ENCODE data around the gene GNAQ.
"Not testable (repeated sequence)": the region's sequence is repeated elsewhere in the genome, so short reads cannot be mapped to it uniquely, and the experiment has no call there.

Gene GNAQ

DNA sequence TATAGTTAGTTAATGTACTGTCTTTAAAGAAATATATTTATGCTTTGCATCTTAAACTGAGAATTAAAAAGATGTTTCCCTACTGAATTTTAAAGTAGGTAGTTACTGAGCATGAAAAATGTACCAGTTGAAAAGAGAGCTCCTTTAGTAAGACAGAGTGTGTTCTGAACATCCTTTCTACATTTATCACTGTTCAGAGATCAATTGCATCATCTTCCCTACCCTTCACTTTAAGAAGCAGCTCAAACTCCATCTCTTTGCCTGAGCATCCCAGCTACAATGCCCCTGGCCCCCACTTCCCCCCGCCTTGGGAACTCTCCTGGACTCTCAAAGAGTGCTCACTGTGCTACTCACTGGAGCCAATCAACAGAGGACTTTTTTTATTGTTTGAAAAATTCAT, 164.7 kb downstream of the GNAQ start:
- FAIRE-seq = no peak

DNA sequence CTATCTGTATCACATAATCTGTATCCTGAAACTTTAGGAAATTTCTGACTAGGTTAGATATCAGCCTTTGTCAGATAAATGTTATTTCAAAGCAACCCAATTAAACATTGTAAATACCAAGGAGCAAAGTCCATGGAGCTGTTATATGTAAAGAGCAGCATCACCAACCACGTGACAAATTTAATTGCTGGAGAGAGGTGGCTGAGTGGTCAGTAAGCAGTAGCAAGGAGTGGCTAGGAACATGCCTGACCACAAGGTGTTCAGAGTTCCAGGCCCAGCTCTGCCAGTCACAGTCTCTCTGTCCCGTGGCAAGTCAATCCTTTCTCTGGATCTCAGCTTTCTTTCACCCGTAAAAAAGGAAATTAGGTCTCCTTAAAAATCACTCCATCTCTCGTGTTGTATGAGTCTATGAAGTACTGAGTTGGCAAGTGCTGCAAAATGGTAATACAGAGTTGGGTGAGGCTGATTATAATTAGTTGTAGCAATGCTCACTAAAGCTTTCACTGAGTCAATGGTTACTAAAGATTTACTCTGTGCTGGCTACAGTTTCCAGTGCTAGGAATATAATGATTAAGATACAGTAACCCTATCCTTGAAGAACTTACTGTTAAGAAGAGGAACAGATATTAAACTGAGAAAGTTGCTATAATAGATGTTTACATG, 166.1 kb downstream of the GNAQ start:
- peak; percentile 13 for FAIRE-seq

DNA sequence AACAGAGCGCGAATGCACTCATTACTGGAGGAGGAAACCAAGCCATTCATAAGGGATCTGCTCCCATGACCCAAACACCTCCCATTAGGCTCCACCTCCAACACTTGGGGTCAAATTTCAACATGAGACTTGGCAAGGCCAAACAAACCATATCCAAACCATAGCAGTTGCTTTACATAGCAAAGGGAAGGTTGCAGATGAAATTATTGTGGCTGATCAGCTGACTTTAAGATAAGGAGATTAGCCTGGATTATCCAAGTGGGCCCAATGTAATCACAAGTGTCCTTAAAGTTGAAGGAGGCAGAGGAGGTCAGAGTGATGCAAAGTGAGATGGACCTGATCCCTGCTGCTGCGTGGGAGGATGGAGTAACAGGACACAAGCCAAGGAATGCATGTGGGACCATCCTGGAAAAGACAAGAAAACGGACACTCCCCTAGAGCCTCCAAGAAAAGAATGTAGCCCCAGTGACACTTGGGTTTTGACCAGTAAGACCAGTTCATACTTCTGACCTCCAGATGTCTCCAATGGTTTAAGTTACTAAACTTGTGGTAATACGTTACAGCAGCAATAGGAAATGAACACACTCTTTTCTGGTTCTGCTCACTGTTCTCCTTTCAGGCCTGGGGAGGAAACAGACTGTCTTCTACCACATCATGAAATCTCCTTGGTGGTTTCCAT, 167.3 kb downstream of the GNAQ start:
- no peak for FAIRE-seq

DNA sequence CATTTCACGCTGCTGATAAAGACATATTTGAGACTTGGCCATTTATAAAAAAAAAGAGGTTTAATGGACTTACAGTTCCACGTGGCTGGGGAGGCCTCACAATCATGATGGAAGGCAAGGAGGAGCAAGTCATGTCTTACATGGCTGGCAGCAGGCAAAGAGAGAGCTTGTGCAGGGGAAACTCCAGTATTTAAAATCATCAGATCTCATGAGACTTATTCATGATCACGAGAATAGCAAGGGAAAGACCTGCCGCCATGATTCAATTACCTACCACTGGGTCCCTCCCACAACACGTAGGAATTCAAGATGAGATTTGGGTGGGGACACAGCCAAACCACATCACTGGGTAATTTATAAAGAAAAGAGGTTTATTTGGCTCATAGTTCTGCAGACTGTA, 168.0 kb downstream of the GNAQ start:
- FAIRE-seq = not testable (repeated sequence)

DNA sequence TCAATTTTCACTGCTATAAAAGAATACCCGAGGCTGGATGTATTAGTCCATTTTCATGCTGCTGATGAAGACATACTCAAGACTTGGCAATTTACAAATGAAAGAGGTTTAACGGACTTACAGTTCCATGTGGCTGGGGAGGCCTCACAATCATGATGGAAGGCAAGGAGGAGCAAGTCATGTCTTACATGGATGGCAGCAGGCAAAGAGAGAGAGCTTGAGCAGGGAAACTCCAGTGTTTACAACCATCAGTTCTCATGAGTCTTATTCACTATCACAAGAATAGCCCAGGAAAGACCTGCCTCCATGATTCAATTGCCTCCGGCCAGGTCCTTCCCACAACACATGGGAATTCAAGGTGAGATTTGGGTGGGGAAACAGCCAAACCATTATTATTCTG, 170.7 kb downstream of the GNAQ start:
- FAIRE-seq = not testable (repeated sequence)

DNA sequence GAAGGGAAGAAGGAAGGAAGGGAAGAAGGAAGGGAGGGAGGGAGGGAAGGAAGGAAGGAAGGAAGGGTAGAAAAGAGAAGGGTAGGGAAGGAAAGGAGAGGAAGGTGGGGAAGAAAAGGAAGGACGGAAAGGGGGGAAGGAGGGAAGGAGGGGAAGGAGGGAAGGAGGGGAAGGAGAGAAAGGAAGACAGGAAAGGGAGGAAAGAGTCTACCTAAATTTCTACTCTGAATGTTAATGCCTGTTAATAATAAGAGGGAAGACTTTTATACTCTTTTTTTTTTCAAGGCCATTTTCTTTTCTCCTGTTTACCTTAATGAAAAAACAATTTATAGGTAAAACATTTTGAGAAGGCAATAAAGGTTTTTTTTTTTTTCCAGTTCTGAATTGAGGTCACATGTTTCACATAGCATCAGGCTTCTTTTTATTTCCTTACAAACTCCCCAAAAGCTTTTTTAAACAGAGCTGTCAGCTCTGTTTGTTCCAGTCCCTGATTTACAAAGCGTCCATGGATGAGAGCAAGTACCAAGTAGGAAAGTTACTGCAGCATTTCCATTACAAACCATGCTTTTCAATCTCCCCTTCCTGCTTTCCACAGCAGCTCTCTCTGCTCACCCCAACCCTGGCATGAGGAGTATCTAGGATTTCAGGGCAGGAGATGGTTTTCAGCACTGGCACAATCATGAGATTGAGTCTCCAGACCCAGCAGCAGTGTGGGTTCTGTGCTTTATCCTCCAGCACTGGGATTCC, 173.9 kb downstream of the GNAQ start:
- no peak for FAIRE-seq

DNA sequence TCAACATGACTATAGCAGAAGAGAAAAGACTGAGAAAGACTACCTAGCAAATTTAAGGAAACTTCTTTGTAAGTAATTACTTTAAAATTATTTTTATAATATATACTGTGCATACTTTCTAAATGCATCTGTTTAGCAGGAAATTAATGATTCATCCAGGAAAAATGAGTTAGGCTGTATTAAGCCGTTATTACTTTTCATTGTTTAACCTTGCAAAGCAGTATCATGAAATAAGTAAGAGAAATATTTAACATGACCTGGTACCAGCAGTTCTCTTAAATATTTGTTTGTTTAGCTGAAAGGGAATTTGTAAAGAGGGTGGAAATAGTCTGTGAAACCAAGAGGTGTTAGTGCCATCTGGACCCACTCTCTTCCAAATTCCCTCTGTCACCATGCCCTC, 175.0 kb downstream of the GNAQ start:
- peak; percentile 66 for FAIRE-seq

DNA sequence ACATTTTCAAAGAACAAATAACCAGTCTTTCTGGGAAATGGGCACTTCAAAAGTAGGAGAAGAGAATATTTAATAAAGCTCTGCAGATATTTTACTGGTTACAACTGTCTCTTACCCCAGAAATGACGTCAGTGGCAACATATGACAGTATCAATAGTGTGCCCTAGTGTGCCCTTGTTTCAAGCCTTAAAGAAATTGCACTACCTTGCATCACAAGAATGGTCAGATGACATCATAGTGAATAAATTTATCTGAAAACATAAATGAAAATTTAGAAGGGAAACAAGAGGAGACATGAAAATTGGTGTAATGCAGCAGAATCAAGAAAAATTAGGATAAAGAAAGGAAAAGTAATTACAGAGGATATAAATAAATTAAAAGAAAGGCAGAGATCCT, 176.7 kb downstream of the GNAQ start:
- FAIRE-seq = no peak

DNA sequence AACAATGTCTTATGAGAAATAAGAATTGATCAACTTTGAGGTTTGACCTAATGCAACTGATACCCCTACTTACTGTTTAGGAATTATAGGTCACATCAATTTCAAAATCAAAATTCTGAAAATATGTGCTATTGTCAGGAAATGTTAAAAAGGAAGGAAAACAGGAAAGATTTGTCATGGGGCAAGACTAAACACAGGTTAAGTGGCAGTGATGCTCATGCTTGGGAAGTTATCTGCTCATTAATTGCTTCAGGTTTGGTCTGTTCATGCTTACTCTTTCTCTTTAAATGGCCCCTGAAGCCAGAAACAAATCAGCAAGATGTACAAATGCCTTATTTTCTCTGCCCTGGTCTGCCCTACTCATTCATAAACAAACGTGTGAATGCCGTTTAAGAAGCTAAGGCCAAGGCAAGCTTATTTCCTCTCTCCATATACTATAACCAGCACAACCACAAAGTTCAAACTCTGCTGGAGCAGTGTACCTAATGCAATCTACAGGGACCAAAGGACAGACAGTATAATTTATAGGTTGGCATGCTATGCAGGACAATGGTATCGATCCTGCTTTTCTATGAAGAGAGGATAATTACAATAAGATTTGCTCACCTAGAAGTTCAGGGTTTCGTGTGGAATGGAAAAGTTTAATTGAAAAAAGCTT, 177.2 kb downstream of the GNAQ start:
- FAIRE-seq = no peak

DNA sequence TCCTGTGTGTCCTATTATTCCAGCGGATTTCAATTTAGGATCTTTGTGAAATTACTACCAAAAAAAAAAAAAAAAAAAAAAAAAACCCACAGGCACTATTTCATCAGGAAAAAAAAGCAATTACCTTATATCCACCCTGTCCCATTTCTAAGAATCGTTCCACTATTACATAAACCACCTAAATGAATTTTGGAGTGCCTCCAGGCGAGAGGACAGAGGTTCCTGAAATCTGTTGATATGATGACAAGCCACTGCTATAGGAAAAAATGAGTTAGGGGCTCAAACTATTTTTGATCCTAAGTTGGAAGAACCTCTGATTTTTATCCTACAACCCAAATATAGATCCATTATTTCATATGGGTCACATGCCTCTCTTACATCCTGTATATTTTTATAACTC, 177.9 kb downstream of the GNAQ start:
- no peak for FAIRE-seq

DNA sequence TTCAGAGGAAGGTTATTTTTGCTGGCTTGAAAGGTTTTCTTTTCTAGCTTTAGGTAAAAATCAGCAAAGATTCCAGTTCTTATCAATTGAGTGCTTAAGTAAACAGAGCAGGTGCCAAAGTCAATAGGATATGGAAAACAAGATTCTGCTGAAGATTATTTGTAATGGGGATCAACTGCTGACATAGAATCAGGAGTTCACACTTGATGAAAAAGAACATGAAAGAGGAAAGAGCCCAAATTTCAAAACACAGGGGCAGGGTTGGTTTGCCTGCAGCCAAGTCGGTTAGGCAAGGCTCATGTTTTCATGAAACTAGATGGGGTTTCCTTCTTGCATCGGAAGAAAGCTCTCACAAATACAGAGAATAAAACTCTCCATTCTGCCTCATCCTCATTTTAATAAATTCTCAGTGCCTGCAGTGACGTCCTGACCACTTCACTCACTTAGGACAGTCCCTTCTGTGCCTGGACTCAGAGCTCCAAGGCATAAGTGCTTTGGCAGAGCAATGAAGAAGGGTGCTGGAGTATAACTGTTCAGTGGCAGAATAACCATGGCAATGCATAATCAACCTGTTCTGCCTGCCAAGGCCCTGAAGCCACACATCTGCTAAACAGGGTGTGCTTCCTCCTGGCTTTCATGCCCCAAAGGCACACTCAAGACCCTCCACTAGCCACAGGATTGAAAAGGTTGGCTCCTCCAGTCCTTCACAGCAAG, 179.6 kb downstream of the GNAQ start:
- no peak for FAIRE-seq

DNA sequence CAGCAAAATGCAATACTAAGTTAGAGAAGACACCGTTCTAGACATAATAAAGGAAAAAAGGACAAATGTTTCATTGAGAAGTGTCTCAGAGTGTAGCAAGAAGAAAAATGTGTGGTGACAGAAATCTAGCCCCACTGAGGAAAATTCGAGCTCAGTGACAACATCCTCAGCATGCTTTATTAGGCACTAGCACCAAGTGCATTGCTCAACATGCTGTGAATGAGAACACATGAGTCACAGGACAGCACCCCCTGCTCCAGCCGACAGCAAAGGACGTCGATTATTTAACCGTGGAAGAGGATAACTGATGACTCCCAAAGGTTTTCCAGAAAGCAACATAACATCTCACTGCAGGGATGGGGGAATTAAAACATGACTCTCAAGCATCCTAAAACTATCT, 182.7 kb downstream of the GNAQ start:
- FAIRE-seq = no peak

DNA sequence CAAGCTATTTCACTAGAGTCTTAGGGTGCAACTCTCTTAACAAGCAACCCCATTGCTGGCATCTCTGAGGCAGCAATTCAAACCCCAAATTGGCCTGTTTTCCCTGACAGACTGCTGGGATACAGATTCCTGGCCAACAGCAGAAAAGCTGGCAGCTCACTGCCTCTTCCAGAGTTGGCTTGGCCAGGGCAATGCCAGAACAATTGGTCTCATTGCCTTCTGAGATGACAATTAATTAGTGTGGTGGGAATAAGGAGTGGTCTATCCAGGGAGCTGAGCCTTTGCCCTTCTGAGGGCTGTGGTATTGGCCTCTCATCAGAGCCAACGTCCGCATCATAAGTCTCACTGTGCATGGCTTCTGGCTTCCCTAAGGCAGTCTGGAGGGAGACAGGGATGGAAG, 183.2 kb downstream of the GNAQ start:
- FAIRE-seq = no peak

DNA sequence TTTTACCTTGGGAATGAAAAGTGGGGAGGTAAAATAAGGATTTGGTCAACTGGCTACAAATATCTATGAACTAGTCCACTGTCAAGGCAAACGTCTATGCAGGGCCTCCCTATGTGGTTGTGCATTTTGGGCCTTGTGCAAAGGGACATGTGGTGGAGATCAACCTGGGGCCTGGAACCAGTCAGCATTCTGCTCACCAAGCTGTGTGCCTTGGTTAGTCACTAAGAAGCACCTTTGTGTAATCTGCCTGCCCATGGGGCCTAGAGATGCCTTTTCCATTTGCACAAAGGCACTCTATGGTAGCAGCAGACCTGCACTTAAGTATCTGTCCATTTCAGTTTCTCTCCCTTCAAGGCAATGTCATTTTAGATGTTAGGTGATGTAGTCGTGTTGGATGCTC, 184.0 kb downstream of the GNAQ start:
- no peak for FAIRE-seq

DNA sequence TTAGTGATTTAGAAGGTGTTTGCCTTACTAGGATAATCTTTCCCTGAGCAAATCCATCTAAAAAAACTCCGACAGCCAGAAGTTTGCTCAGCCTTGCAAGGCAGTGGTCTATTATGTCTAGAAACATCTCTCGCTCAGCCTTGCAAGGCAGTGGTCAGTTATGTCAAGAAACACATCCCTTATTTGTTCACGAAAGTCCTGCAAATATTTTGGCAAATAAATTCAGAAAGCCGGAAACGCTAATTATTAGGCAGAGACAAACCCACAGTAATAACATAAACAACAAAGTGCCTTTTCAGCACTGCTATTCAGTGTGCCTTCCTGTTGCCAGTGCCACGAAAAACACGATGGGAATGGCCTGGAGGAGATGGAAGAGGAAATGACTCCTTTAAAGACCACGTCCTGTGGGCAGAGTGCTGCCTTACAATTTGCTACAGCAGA, 184.5 kb downstream of the GNAQ start:
- no peak for FAIRE-seq

DNA sequence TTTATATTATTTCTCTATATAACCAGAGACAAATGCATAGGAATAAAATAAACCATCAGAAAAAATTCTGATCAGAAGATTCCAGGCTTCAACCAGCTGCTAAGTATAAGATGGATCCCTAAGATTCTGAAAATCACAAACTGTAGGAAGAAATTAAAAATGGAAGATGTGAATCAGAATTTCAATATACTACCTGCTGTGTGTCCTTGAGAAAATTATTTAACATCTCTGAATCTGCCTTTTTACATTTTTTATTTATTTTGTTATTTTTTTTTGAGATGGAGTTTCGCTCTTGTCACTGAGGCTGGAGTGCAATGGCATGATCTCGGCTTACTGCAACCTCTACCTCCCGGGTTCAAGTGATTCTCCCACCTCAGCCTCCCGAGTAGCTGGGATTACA, 187.2 kb downstream of the GNAQ start:
- no peak for FAIRE-seq

DNA sequence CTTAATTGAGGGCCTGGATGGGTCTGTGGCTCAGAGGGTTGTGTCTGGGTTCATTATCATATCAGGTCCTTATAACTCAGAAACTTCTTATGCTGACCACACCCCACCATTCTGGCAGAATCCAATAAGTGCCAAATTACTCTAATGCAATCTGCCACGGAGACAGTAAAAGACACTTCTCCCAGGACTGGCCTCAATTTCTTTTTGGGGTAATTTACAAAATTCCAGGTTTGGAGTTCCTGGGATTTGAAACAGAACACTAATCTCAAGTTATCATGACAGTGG, 187.8 kb downstream of the GNAQ start:
- no peak for FAIRE-seq

DNA sequence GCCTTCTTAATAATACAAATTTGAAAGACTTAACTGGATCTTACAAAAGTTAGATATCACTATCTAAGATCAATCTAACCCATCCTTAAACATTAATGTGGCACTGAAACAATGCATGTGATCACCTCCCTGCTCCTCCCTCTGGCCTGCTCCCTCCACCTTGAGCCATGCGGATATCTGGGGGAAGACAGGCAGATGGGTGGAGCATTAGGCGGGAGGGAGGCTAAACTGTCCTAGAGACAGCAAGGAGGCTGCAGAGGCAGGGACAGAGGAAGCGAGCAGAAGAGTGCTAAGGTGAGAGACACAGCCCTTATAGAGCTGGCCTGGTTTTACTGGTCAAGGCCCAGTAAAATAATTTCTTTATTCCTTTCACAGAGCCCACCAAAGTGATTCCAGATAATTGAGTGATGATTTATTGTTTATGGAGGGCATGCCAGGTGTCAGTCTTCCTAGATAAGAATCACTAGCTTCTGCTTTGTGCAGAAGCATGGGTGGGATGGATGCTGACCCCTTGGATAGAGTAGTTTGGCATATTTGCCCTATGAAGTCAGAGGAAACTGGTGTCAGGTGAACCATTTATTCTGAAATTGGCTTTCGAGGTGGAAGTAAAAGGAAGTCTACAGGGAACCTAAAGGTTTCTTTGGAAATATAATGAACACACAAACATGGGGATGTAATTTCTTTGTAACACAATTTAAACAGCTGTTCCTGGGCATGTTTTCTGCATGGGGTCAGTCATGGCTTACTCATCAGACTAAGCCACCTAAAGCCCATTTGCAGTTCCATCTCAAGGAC, 188.3 kb downstream of the GNAQ start:
- no peak for FAIRE-seq

DNA sequence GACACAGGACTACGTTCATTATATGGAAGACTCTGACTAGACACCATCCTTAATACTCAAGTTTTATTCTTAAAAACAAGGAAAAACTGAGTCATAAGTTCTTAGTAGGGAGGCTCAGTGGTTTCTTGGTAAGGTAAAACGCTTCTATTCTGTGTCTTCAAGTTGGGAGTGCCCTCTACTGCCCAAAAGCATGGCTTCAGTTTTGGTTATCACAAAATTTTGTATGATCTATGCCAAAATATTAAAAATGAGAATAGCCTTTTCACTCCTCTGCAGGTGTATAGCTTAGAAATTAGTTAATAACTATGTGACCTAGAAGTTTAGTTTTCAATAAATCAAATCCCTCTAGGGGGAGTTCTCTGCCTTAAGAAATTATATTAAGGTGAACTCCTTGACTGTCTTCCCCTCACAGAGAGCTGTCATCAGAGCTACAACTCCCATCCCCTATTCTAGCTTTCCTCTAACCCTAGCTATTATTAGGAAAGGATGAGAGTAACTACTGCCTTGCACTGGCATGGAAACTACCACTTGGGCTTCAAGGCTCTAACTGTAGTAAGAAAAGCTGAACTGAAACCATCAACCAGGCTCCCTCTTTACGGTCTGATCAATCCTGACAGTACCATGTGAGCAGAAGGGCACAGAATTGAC, 189.7 kb downstream of the GNAQ start:
- peak; percentile 47 for FAIRE-seq

DNA sequence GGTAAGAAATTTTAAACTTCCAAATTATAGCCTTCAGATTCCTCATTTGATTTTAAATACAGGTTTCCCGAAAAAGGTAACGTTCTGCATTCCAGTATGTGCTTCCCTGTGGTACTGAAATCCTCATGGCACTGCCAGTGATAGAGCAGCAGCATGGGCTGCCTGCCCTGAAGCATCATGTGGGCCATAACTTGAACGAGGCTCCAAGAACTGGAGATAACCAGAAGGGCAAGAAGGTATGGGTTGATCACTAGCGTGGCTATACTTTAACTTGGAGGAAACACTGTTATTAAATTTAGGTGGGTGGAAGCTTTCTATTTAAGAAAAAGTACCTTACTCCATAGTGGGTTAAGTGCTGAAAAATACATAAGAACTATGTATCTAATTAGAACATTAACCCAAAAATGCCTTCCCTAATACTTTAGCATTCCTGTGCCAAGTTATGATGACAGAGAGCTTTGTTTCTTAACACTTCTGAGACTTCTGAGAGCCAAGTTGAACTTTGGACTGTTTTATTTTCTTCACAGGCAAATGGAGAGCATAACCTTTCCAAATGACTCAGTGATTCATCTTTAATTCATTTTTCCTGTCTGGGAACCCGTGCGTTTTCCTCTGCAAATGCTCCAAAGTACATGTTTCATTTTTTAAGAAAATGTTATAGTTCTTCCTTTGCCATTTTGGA, 192.0 kb downstream of the GNAQ start:
- FAIRE-seq = peak; percentile 21

DNA sequence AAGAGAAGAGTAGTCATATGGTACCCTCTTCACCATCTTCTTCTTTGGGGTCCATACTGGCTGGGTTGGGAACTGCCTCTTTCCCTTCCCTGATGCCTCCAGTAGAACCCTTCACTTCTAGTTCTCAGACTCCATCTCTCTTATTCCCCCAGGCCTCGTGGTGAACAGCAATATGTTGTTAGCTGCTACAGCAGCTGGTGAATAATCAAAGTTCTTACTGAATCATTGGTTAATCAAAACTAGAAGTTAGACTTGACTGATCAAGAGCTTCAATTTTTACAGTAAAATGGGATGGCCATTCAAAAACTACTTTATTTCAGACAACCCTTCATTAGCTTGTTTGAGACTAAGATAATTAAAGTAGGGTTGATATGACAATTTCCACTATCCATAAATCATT, 192.6 kb downstream of the GNAQ start:
- FAIRE-seq = no peak
